PC-9 (cell line): ENCODE data around the gene SLC4A4. TPM values are rescaled to one million over a fixed set of nuclear protein-coding genes. Genes with fewer than 3 reads are reported as not detected.

Experiments
- BruUV-seq: library from RNA; stranded (reverse); fragments of 400-500 nt; replicated peaks from 2 replicates; lab custom pipeline; 2021; lab: Mats Ljungman, UMichigan
- CTCF ChIA-PET: fragments of 300-600 bp; sonication (Branson Sonifier 250); formaldehyde crosslinking; loops from one replicate; lab custom pipeline; 2022; ENCODE audit warnings: antibody characterized with exemption; lab: Charles Lee
- POLR2A ChIA-PET: fragments of 300-600 bp; sonication (Branson Sonifier 250); formaldehyde crosslinking; loops from one replicate; lab custom pipeline; 2022; ENCODE audit warnings: antibody characterized with exemption; ENCODE audit not compliant: unreplicated experiment; lab: Charles Lee
- DNase-seq, 2 experiments: peaks; one replicate each; pipeline versions ENCODE4 v3.0.0 to v3.0.0-alpha.2; 2015 to 2022; ENCODE audit warnings: mixed read lengths in 1 of 2
- H2AFZ ChIP-seq: fragments of 200-600 bp; sonication (generic); 2 replicates; pipeline ENCODE4 v1.8.1; 2017; ENCODE audit warnings: antibody characterized with exemption
- H3F3A ChIP-seq: fragments of 200-600 bp; sonication (generic); 2 replicates; pipeline ENCODE4 v1.8.1; 2017; ENCODE audit warnings: antibody characterized with exemption, mild to moderate bottlenecking, low read depth; ENCODE audit not compliant: insufficient read depth
- H3K27ac ChIP-seq: fragments of 200-600 bp; sonication (generic); 2 replicates; pipeline ENCODE4 v1.6.1; 2016; ENCODE audit warnings: mixed run types
- H3K27me3 ChIP-seq: fragments of 200-600 bp; sonication (generic); 2 replicates; pipeline ENCODE4 v1.6.1; 2016; ENCODE audit warnings: low read depth, mixed run types; ENCODE audit not compliant: insufficient read depth
- H3K36me3 ChIP-seq: fragments of 200-600 bp; sonication (generic); 2 replicates; pipeline ENCODE4 v1.6.1; 2016; ENCODE audit warnings: low read depth, mixed run types
- H3K4me1 ChIP-seq: fragments of 200-600 bp; sonication (generic); replicated peaks from 2 replicates; pipeline ENCODE4 v1.6.1; 2016; ENCODE audit warnings: mixed run types; ENCODE audit not compliant: insufficient read depth
- H3K4me2 ChIP-seq: fragments of 200-600 bp; sonication (generic); 2 replicates; pipeline ENCODE4 v1.6.1; 2017; ENCODE audit warnings: mixed run types
- H3K4me3 ChIP-seq: fragments of 200-600 bp; sonication (generic); 2 replicates; pipeline ENCODE4 v1.6.1; 2016; ENCODE audit warnings: mixed run types
- H3K79me2 ChIP-seq: fragments of 200-600 bp; sonication (generic); 2 replicates; pipeline ENCODE4 v1.6.1; 2017; ENCODE audit warnings: low read depth, mixed run types
- H3K9me2 ChIP-seq: fragments of 200-600 bp; sonication (generic); 2 replicates; pipeline ENCODE4 v1.8.1; 2017; ENCODE audit warnings: mild to moderate bottlenecking; ENCODE audit not compliant: insufficient read depth
- H3K9me3 ChIP-seq: fragments of 200-600 bp; sonication (generic); 2 replicates; pipeline ENCODE4 v1.8.1; 2016; ENCODE audit warnings: low read depth; ENCODE audit not compliant: insufficient read depth
- H4K20me1 ChIP-seq: fragments of 200-600 bp; sonication (generic); 2 replicates; pipeline ENCODE4 v1.8.1; 2017; ENCODE audit not compliant: insufficient read depth
- EZH2 ChIP-seq: fragments of 200-600 bp; sonication (generic); IDR thresholded peaks from 2 replicates; pipeline ENCODE4 v1.8.0; 2017; ENCODE audit warnings: antibody characterized with exemption, low read depth
- intact Hi-C: fragments of 100-400 bp; cut with micrococcal nuclease; formaldehyde crosslinking; loops from one replicate; pipeline ENCODE4 v1.10.0; 2022; ENCODE audit not compliant: unreplicated experiment
- total RNA-seq: library from RNA; stranded (reverse); gene quantifications from 2 replicates; pipeline ENCODE4 v1.2.3, GENCODE V29; 2021
- TF ChIP-seq, protein P1 (sequence below): fragments of 200-600 bp; sonication (generic); conservative IDR thresholded peaks from 2 replicates; pipeline ENCODE4 v1.6.1; 2017; ENCODE audit warnings: mixed run types, antibody characterized with exemption, mild to moderate bottlenecking, moderate library complexity

Gene SLC4A4
- total RNA-seq, 1 experiment from 2014 or later: 0.44 TPM

DNA sequence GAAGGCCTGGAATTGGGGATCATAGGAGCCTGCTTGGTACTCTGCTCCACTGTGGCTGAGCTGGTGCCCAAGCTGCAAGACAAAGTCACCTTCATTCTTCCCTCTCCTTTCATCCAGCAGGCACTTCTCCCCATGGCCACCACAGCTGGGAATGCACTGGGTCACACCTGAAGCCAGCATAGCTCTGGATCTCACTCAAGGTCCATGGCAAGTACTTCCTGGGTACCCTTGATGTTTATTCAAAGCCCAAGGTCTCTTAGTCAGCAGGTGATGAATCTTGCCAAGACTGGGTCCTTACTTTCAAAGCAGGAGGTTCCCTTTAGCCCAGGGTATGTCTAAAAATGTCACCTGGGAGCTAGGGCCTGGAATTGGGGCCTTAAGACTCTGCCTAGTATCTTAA is 4.9 kb upstream of the SLC4A4 start:
- Histone ChIP-seq H2AFZ (no peak overlapping the region), H3K4me3 (no peak overlapping the region), H3K27ac (no peak overlapping the region), H3K27me3 (no peaks in the 10 kb centered on the region), H3K4me1 (no peaks in the 10 kb centered on the region), H3K36me3 (no peaks in the 10 kb centered on the region), H3K79me2 (no peaks in the 10 kb centered on the region), H3K9me2 (no peaks in the 10 kb centered on the region), H4K20me1 (no peaks in the 10 kb centered on the region), H3K9me3 (no peaks in the 10 kb centered on the region), H3F3A (no peaks in the 10 kb centered on the region), H3K4me2 (no peak overlapping the region)
- BruUV-seq: no TSS peak
- ChIA-PET CTCF (no interaction called here), POLR2A (no interaction called here)
- TF ChIP-seq, protein P1, sequence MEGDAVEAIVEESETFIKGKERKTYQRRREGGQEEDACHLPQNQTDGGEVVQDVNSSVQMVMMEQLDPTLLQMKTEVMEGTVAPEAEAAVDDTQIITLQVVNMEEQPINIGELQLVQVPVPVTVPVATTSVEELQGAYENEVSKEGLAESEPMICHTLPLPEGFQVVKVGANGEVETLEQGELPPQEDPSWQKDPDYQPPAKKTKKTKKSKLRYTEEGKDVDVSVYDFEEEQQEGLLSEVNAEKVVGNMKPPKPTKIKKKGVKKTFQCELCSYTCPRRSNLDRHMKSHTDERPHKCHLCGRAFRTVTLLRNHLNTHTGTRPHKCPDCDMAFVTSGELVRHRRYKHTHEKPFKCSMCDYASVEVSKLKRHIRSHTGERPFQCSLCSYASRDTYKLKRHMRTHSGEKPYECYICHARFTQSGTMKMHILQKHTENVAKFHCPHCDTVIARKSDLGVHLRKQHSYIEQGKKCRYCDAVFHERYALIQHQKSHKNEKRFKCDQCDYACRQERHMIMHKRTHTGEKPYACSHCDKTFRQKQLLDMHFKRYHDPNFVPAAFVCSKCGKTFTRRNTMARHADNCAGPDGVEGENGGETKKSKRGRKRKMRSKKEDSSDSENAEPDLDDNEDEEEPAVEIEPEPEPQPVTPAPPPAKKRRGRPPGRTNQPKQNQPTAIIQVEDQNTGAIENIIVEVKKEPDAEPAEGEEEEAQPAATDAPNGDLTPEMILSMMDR: no peak
- no peak for TF ChIP-seq EZH2
- intact Hi-C loops: no loop called here
- no peak for DNase-seq

DNA sequence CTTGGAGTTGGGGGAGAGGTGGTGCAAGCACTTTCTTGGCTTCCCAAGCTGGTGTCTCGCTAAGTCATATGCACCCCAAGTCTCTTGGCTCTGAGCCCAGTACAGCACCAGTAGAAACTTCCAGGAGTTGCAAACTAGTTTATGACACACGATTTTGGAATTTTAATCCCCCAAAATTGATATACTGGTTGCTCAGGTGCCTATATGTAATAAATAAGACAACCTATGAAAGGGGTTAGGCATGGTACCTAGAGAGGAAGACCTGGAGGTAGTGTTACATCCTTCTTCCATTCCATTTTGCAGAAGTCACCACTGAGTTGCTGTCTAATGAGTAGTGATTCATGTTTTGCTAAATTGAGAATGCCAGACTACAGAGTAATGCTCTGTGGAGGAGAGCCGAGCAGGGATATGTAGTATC is 4.3 kb upstream of the SLC4A4 start:
- ChIA-PET POLR2A (no interaction called here), CTCF (no interaction called here)
- H3K4me3 ChIP-seq: no peak overlapping the region

DNA sequence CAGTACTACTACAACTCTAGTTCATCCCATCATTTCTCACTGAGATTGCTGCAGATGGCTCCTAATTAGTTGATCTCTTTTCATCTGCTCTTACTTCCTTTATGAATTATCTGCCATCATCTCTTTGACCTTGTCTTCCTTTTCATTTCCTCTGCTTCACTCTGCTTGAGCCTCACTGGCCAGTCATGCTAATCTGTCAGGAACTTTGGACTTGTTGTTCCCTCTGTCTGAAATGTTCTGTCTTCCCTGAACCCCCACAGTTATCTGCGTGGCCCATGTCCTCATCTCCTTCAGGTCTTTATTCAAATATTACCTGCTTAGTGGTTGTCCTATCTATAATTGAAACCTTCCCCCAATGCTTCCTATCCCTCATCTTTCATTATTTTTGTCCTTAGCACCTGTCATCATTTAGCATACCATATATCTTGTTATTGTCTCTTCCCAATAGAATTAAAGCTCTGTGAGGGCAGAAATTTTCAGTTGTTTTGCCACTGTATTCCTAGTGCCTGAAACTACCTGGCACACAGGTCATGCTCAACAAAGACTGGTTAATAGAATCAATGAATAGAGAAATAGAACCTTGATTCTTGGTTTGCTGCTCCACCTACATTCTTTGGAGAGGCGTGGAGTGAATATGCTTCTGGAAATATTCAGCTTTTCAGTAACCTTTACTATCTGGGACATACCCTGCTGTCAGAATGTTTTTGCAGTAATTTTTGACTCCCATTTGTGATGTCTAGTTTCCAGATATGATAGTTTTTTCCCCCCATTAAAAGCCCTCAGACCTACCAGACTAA is 5.0 kb downstream of the SLC4A4 start:
- H3K4me1 ChIP-seq: no peaks in the 10 kb centered on the region
- no peaks in the 10 kb centered on the region for H3K36me3 ChIP-seq
- ChIA-PET CTCF (no interaction called here), POLR2A (no interaction called here)
- no peaks in the 10 kb centered on the region for H3K27me3 ChIP-seq
- H3K9me3 ChIP-seq: no peaks in the 10 kb centered on the region
- H3K4me2 ChIP-seq: no peak overlapping the region
- intact Hi-C loops: no loop called here
- H3K27ac ChIP-seq: no peak overlapping the region
- no peaks in the 10 kb centered on the region for H3K79me2 ChIP-seq
- TF ChIP-seq, protein P1: no peak
- no peak for TF ChIP-seq EZH2
- BruUV-seq: no TSS peak
- H2AFZ ChIP-seq: no peak overlapping the region
- H4K20me1 ChIP-seq: no peaks in the 10 kb centered on the region
- DNase-seq: no peak
- H3F3A ChIP-seq: no peaks in the 10 kb centered on the region
- H3K4me3 ChIP-seq: no peak overlapping the region
- no peaks in the 10 kb centered on the region for H3K9me2 ChIP-seq

More for the DNA sequence above, 4.3 kb upstream of the SLC4A4 start:
- no TSS peak for BruUV-seq
- intact Hi-C loops: no loop called here
- Histone ChIP-seq H3K27me3 (no peaks in the 10 kb centered on the region), H3K9me3 (no peaks in the 10 kb centered on the region), H3K9me2 (no peaks in the 10 kb centered on the region), H3K36me3 (no peaks in the 10 kb centered on the region), H3K4me2 (no peak overlapping the region), H3K4me1 (no peaks in the 10 kb centered on the region), H3K27ac (no peak overlapping the region), H2AFZ (peak overlapping the region; percentile 41; the same call in 1 of the 2 replicates), H3K79me2 (no peaks in the 10 kb centered on the region), H3F3A (no peaks in the 10 kb centered on the region), H4K20me1 (no peaks in the 10 kb centered on the region)
- DNase-seq: peak; percentile 15 to 36
- TF ChIP-seq, protein P1: no peak
- no peak for TF ChIP-seq EZH2
